GM12801 (cell line): Measurements from ENCODE around the gene PRIMA1.

ENCODE experiments used
- CTCF ChIP-seq: IDR thresholded peaks from one replicate; pipeline ENCODE4 v1.5.1; 2011; ENCODE audit warnings: control low read depth; ENCODE audit not compliant: insufficient read length; ENCODE audit errors: extremely low read depth

Gene PRIMA1

GRCh38 chr14:93682459-93682858 is 105.8 kb downstream of the PRIMA1 start:
- no peak for TF ChIP-seq CTCF

GRCh38 chr14:93676416-93676958 is 111.8 kb downstream of the PRIMA1 start:
- TF ChIP-seq CTCF: no peak

GRCh38 chr14:93675651-93676050 is 112.6 kb downstream of the PRIMA1 start:
- TF ChIP-seq CTCF: no peak

GRCh38 chr14:93674343-93674742 is 113.9 kb downstream of the PRIMA1 start:
- TF ChIP-seq CTCF: no peak

- no peak for TF ChIP-seq CTCF
Observed at GRCh38 chr14:93669632-93670031, 118.7 kb downstream of the PRIMA1 start.
